Medulla oblongata (tissue), 1 donor: ENCODE data around the gene CASP8AP2.
"Not testable (repeated sequence)": the region's sequence is repeated elsewhere in the genome, so short reads cannot be mapped to it uniquely, and the experiment has no call there.

Experiments
- DNase-seq: peaks from one replicate; pipeline ENCODE4 v3.0.0-alpha.2; 2015; ENCODE audit errors: extremely low spot score

The CASP8AP2 gene

GRCh38 chr6:89819336-89820130 lies 10.1 kb upstream of the CASP8AP2 start, which contains the start of gene MDN1:
Gene MDN1 (minus strand): TSS chr6:89819794. CDS start chr6:89819607, 187 bp downstream.
- DNase-seq, result peak; percentile 97

DNA sequence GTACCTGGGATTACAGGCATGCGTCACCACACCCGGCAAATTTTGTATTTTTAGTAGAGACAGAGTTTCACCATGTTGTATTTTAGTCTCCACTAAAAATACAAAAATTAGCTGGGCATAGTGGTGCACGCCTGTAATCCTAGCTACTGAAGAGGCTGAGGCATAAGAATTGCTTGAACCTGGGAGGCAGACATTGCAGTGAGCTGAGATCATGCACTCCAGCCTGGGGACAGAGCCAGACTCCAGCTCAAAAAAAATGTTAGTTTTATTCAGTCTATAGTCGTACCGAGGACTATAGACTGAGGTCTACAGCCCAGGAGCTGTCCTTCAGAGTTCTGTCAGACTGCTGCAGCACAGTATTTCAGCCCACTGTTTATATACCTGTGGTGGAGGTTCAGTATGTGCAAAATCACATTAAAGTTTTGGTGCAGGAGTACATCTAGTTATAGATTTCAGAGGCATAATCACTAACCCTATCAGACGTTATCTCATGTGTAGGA lies 3.6 kb upstream of the CASP8AP2 start:
- no peak for DNase-seq

- not testable (repeated sequence) for DNase-seq
Observed at GRCh38 chr6:89828475-89828987, 1.1 kb upstream of the CASP8AP2 start.

DNA sequence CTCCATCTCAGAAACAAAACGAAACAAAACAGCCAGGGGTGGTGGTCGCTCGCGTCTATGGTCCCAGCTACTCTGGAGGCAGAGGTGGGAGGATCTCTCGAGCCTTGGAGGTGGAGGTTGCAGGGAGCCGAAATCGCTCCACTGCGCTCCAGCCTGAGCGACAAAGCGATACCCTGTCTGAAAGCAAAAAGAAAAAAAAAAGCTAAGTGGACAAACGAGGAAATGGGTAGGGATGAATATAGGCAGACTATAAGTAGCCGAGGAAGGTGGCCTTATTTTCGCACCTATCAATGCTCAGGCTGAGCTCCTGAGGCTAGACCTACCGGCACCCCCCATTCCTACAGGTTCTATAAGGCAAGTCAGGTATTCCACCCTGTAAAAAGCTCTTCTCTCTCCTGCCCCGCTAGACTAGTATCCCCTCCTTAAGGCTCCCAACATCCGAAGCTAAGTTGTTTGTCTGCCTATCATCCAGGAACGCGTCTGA lies 650 bp upstream of the CASP8AP2 start:
- no peak for DNase-seq

DNA sequence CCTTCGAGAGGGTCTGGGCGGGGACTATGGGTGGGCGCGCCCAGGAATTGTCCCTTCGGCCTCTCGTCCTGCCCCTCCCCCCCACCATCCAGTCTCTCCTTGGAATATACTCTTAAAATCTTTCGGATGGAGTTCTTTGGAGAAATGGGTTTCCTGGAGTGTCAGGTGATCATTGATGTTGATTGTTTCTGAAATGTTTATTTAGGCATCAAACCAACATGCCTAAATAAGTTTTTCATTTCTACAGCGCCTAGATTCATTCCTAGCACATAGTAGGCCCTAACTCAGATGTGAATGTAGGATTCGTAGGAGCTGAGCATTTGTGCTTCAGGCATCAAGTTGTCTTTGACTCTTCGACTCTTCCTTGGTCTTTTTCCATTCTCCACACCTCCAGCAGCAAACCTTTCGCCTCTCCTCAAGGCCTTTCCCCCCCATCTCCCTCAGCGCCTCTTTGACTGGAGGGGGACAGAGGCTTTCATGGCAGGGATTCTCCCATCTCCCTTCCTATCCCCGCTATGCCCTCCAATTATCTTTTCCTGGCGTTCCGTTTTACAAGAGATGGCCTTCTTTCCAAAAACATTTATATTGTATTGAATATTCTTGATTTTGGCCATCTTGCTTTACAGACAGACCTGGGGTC lies 610 bp downstream of the CASP8AP2 start:
- no peak for DNase-seq

GRCh38 chr6:89834884-89835792 lies 5.5 kb downstream of the CASP8AP2 start:
- DNase-seq, result no peak

DNA sequence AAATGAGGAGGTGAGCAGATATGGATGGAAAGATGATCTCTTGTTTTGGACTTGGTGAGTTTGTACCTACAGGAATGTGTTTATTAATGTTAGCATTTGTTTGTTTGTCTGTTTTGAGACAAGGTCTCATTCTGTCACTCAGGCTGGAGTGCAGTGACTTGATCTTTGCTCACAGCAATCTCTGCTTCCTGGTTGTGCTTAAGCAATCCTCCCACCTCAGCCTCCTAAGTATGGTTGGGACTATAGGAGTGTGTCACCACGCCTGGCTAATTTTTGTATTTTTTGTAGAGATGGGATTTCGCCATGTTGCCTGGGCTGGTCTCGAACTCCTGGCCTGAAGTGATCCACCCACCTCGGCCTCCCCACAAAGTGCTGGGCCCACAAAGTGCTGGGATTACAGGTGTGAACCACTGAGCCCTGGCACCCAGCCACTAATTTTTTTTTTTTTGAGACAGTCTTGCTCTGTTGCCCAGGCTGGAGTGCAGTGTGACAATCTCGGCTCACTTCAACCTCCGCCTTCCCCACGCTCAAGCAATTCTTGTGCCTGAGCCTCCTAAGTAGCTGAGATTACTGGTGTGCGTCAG lies 7.1 kb downstream of the CASP8AP2 start:
- DNase-seq, result no peak

DNA sequence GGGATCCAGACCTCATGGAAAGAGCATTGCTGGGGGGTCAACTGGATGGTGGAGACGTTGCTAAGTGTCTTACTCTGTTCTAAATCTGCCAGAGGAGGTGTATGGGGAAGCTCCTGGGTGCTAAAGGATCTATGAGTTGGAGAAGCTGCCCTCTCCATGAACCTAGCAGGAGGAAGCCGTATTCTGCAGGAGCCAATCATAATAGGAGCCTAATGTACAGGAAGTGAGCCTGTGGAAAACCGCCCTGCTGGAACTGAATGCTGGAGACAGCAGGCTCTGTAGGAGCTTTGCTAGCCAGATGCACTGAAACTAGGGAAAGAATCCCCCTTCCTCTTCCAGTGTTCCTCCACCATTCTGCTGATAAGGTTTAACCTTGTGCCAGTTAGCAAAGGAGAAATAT lies 10.9 kb downstream of the CASP8AP2 start:
- DNase-seq, result no peak

GRCh38 chr6:89842228-89842627 lies 12.5 kb downstream of the CASP8AP2 start:
- no peak for DNase-seq

GRCh38 chr6:89843070-89843469 lies 13.4 kb downstream of the CASP8AP2 start:
- DNase-seq, result no peak

DNA sequence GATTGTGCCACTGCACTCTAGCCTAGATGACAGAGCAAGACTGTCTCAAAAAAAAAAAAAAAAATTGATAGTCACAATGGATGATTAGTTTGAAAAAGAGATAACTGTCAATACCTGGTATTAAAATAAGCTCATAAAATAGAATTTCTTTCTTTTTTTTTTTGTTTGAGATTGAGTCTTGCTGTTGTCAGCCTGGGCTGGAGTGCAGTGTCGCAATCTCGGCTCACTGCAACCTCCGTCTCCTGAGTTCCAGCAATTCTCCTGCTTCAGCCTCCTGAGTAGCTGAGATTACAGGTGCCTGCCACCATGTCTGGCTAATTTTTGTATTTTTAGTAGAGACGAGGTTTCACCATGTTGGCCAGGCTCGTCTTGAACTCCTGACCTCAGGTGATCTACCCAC lies 17.8 kb downstream of the CASP8AP2 start:
- DNase-seq, result not testable (repeated sequence)

GRCh38 chr6:89853068-89853467 lies 23.4 kb downstream of the CASP8AP2 start:
- DNase-seq, result no peak

DNA sequence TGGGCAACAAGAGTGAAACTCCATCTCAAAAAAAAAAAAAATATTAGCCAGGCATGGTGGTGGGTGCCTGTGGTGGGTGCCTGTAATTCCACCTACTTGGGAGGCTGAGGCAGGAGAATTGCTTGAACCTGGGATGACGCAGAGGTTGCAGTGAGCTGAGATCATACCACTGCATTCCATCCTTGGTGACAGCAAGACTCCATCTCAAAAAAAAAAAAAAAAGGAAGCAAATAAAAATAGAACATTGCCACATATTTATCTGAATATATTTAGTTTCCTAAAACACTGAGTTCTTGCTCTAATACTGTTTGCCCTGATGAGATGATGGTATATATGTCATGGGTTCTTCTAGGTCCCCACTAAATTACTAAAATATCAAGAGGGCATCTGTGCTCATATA lies 28.4 kb downstream of the CASP8AP2 start:
- DNase-seq, result no peak

DNA sequence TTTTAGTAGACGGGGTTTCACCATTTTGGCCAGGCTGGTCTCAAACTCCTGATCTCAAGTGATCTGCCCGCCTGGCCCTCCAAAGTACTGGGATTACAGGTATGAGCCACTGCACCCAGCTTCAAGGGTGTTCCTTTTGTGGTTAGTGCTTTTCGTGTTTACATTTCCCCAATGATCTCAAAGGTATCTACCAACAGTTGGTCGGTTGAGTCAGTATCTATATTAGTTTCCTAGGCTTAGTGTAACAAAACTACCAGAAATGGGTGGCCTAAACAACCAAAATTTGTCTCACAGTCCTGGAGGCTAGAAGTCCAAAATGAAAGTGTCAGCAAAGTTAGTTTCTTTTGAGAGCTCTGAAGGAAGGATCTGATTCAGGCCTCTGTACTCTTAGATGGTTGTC lies 30.1 kb downstream of the CASP8AP2 start:
- DNase-seq, result no peak

DNA sequence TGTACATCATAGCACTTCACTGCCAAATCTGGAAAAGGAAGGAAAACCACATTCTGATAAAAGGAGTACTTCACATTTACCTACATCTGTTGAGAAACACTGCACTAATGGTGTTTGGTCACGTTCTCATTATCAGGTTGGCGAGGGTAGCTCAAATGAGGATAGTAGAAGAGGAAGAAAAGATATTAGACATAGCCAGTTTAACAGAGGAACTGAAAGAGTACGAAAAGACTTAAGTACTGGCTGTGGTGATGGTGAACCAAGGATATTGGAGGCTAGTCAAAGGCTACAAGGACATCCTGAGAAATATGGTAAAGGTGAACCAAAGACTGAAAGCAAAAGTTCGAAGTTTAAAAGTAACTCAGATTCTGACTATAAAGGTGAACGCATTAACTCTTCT lies 32.6 kb downstream of the CASP8AP2 start:
- no peak for DNase-seq

DNA sequence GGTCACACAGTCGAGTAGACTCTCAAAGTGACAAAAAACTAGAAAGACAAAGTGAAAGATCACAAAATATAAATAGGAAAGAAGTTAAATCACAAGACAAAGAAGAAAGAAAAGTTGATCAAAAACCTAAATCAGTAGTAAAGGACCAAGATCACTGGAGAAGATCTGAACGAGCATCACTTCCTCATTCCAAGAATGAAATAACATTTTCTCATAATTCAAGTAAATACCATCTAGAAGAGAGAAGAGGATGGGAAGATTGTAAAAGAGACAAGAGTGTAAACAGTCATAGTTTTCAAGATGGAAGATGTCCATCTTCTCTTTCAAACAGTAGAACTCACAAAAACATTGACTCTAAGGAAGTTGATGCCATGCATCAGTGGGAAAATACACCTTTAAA lies 33.0 kb downstream of the CASP8AP2 start:
- DNase-seq, result no peak

DNA sequence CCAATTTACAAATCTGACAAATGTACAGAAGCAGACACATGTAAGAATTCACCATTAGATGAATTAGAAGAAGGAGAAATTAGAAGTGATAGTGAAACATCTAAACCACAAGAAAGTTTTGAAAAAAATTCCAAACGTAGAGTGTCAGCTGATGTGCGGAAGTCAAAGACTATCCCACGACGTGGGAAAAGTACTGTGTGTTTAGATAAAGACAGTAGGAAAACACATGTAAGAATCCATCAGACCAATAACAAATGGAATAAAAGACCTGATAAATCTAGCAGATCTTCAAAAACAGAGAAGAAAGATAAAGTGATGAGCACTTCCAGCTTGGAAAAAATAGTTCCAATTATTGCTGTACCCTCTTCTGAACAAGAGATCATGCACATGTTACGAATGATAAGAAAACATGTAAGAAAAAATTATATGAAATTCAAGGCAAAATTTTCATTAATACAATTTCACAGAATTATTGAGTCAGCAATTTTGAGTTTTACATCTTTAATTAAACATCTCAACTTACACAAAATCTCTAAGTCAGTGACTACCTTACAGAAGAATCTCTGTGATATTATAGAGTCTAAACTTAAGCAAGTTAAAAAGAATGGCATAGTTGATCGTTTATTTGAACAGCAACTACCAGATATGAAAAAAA lies 36.5 kb downstream of the CASP8AP2 start:
- DNase-seq, result no peak

GRCh38 chr6:89873721-89874120 lies 44.0 kb downstream of the CASP8AP2 start:
- no peak for DNase-seq

DNA sequence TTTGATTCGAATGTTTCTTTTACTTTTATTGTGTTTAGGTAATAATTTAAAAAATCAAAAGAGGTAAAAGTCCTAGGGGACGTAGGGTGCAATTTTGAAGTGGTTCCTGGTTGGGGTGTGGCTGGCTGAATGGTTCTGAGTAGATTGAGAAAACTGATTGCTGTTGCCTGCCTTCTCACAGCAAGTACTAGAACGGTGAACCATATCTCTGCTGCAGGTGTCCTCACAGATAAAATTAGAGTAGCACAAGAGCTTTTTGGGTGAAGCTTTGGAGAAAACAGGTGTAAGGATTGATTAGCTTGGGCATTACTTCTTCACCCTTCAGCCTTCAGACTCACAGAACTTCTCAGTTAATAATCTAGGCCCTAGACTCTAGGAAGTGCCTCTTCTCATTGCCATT lies 44.8 kb downstream of the CASP8AP2 start:
- DNase-seq, result no peak

DNA sequence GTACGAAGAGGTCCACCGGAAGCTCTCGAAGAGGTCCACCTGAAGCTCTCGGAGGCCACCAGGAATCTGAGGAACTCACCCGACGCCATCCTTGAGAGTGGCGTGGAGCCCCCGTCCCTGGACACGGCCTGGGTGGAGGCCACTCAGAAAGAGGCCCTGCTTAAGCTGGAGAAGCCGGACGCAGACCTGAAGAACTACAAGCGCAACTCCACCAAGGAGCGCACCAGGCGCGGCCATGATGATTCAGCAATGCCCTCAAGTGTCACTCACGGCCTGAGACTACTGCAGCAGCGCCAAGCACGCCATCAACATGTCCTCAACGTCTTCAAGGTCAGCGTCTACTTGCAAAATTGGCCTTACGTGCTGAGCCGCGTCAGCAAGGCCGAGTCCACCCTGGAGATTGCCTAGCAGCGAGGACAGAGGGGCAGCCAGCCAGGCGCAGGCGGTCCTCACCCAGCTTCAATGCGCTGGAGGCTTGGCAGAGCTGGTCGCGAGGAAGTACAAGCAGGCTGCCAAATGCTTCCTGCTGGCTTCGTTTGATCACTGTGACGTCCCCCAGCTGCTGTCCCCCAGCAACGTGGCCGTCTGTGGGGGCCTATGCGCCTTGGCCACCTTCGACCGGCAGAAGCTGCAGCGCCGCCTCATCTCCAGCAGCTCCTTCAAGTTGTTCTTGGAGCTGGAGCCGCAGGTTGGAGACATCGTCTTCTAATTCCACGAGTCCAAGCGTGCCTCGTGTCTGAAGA lies 56.9 kb downstream of the CASP8AP2 start:
- DNase-seq, result no peak
